Ectodermal cell (in vitro differentiated cells): Measurements from ENCODE around the gene TNS3.

Source experiments
- H3K27ac ChIP-seq: 2 replicates; pipeline ENCODE4 v1.7.0; 2013; ENCODE audit warnings: mild to moderate bottlenecking, low read depth, low read length; ENCODE audit not compliant: insufficient read depth, poor library complexity, severe bottlenecking
- H3K27me3 ChIP-seq: 2 replicates; pipeline ENCODE4 v1.7.0; 2013; ENCODE audit warnings: mild to moderate bottlenecking, low read length; ENCODE audit not compliant: insufficient read depth, control insufficient read depth, poor library complexity, severe bottlenecking
- H3K36me3 ChIP-seq: one replicate; pipeline ENCODE4 v1.7.0; 2013; ENCODE audit warnings: low read length; ENCODE audit not compliant: control insufficient read depth, insufficient read depth
- H3K4me1 ChIP-seq: one replicate; pipeline ENCODE4 v1.7.0; 2013; ENCODE audit warnings: low read length; ENCODE audit not compliant: control insufficient read depth, insufficient read depth
- H3K4me3 ChIP-seq: 2 replicates; pipeline ENCODE4 v1.7.0; 2013; ENCODE audit warnings: low read depth, low read length, control low read depth; ENCODE audit not compliant: insufficient read depth
- H3K9me3 ChIP-seq: 2 replicates; pipeline ENCODE4 v1.7.0; 2013; ENCODE audit warnings: mild to moderate bottlenecking, low read length, moderate library complexity; ENCODE audit not compliant: control insufficient read depth
- WGBS, 2 experiments: methylation state at CpG; one replicate each; pipeline ENCODE4 v1.1.7; 2013; ENCODE audit warnings: missing lambda C conversion rate in 2 of 2; 5-methylcytosine and 5-hydroxymethylcytosine counted together

Gene TNS3

DNA sequence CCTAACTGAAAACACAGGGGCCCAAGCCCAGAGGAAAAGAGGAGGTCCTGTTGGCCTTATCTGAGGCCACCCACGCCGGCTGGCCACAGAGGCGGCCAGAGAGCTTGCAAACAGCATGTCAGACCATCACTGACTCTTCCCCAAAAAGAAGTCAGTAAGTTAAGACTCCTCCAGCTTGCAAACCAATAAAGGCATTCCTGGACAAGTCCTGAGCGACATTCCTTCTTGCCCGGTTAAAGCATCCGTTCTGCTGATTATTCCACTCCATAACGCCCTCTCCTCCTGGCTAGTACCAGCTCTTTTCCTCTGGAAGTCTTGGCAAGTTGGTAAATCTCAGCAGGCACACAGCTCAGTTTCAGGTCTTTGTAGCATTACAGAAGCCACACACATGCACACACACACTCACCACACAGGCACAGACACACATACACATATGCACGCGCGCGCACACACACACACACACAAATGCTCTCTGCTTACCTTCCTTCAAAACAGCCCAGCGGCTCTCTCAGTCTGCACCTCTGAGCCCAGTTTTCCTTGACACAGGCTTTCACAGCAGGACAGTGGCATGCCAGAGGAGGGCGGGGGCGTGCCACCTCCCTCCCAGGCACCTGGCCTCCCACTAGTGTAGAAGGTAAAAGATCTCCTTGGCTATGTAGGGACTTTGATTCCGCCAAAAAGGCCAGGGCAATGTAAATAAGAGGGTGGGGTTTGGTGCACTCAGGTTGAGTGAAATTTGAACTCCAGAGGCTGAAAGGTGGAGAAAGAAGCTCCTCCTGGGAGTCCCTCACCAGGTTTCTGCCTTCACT is 201.4 kb downstream of the TNS3 start:
- WGBS, 2 experiments: 61 to 64% methylated on average over 15 of the region's 15 CpGs
- H3K27ac ChIP-seq: peak overlapping the region; percentile 84
- peaks cover 50% of the 10 kb centered on the region for H3K4me1 ChIP-seq
- H3K9me3 ChIP-seq: no peaks in the 10 kb centered on the region
- no peaks in the 10 kb centered on the region for H3K27me3 ChIP-seq
- H3K4me3 ChIP-seq: no peak overlapping the region
- H3K36me3 ChIP-seq: no peaks in the 10 kb centered on the region

DNA sequence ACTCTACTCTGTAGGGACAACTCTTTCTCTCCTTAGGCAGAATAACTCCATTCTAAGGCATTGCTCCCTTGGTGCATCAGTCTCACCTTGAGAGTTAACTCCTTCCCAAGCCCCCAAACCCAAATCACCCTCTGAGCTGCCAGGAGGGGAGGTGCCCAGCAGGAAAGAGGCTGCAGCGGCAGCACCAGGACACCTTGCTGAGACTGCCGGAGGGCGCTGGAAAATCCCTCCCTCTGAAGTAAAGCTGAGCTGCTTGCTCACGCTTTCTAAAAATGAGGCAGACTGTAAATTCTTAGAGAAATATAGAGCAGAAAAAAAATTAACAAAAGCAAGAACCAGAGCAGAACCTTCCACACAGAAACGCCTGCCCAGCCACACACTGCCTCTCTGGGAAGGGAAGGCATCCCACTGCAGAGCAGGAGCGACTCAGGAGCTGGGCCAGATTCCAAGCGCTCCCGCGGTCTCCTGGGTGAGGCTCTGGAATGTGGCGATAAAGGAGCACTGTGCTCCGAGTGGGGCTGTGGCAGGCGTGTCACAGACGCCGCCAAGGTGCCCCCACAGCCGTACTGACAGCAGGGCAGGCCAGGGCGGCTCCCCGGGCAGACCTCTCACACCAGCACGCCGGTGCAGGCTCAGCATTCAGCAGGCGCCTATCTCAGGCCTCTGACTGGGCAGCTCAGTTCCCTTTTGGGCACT is 202.1 kb downstream of the TNS3 start:
- peak overlapping the region; percentile 84 for H3K27ac ChIP-seq
- peak overlapping the region; percentile 10 for H3K4me3 ChIP-seq
- no peaks in the 10 kb centered on the region for H3K36me3 ChIP-seq
- 37 to 43% methylated on average over 20 of the region's 20 CpGs for WGBS, 2 experiments
- H3K9me3 ChIP-seq: no peaks in the 10 kb centered on the region
- no peaks in the 10 kb centered on the region for H3K27me3 ChIP-seq
- peaks cover 57% of the 10 kb centered on the region for H3K4me1 ChIP-seq

DNA sequence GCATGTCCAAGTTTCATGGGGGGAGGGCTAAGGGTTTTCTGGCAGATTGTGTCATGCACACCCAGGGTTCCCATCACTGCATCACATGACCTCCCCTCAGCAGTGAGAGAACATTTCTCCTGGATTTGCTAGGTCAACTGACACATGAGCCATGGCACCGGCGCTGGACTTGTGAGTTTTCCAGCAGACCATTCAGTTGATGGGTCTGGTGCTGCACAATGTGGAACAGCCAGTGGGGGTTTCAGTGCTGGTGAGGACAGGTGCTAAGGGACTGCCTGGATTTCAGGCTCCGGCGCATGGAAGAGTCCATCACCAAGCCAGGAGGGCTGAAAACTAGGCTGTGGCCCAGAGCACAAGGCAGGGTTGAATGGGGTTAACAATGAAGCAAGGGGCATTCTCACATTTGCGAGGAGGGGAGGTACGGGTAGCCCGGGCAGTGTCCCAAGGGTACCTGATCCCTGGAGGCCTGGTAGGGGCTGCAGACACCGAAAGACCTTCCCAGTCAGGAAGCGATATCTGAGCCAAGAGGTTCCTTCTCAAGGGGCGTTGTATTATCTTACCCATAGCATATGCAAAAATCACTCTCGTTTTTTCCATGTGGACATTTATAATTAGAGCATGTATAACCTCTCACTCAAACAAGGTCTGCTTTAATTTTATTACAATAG is 203.0 kb downstream of the TNS3 start:
- Histone ChIP-seq H3K9me3 (no peaks in the 10 kb centered on the region), H3K27ac (no peak overlapping the region), H3K4me3 (no peak overlapping the region), H3K4me1 (peaks cover 57% of the 10 kb centered on the region), H3K27me3 (no peaks in the 10 kb centered on the region), H3K36me3 (no peaks in the 10 kb centered on the region)
- WGBS, 2 experiments: 93 to 94% methylated on average over 10 to 11 of the region's 11 CpGs

DNA sequence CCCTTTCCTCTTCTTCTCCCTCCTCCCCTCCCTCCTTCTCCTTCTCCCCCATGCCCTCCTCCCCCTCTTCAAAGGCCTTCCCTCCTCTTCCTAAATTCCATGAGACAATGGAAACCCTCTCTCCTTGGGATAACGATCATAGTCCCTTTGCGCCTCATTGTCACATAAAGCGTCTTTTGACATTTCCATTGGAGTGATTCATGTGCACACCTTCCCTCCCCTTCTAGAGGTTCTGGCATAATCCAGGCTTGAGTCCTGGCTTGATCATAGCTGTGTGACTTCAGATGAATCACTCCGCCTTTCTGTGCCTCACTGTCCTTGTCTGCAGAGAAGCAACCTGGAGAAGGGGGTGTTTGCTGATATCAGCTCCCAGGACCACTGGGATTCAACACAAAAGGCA is 204.2 kb downstream of the TNS3 start:
- no peak overlapping the region for H3K27ac ChIP-seq
- WGBS, 2 experiments: 81 to 89% methylated on average over 4 of the region's 4 CpGs
- peaks cover 57% of the 10 kb centered on the region for H3K4me1 ChIP-seq
- H3K27me3 ChIP-seq: no peaks in the 10 kb centered on the region
- H3K36me3 ChIP-seq: no peaks in the 10 kb centered on the region
- no peaks in the 10 kb centered on the region for H3K9me3 ChIP-seq
- no peak overlapping the region for H3K4me3 ChIP-seq

DNA sequence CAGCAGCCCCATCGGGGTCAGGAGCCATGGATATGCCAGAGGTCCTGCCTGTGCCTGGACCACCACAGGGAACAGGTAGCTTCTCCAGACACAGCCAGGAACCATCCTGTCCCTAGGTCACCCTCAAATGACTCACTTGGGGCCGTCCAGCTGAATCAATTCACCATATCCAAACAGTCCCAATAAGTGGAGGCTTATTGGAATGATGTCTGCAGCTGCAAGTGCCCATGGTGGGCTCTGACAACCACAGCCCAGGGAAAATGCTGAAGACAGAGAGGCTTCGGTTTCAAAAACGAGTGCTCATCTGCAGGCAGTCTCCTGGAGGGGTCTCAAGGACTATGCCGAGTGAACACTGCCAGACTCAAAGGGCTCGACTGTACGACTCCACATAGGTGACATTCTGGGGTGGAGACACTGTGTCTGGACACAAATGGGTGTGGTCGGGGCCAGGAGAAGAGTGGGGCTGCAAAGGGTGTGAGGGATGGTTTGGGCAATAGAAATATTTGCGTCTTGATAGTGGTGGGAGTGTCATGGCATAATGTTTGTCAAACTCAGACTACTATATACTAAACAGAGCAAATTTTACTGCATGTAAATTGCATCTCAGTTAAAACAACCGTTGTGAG is 204.8 kb downstream of the TNS3 start:
- H3K27ac ChIP-seq: no peak overlapping the region
- no peaks in the 10 kb centered on the region for H3K27me3 ChIP-seq
- H3K9me3 ChIP-seq: no peaks in the 10 kb centered on the region
- H3K36me3 ChIP-seq: no peaks in the 10 kb centered on the region
- no peak overlapping the region for H3K4me3 ChIP-seq
- WGBS, 2 experiments: 95 to 96% methylated on average over 9 to 10 of the region's 10 CpGs
- H3K4me1 ChIP-seq: peaks cover 57% of the 10 kb centered on the region

DNA sequence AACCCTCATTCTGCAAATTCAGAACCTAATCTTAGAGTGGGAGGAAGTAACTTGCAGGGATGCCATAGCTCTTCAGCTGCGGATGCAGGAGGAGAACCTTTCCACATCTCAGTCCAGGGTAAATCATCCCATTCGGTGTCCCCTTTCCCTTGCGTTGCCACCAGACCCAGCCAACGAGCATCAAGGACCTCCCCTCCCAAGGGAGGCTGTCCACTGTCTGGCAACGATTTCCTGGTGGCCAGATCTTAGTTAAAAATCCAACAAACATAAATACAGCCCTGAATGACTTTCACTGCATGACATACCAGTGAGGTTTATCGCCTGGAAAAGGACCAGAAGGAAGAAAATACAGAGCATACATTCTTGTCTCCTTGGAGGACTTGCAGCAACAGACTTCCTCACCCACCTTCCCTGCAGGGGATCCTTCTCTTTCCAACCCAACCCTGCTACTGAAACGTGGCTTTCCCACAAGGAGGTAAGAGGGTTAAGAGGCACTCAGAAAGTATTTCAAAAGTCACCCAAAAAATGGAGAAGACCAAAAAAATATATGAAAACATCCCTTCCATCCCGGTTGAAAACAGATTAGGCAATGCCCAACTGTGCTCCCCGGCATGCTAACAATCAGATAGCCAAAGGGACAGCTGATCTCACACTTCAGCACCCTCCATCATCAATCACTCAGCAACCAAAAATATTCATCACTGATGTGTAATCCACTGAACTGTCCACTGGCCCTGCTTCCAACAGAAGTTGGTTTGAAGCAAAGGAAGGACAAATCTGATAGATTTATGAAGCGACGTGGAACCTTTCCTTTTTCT is 206.6 kb downstream of the TNS3 start:
- no peak overlapping the region for H3K4me3 ChIP-seq
- peaks cover 42% of the 10 kb centered on the region for H3K4me1 ChIP-seq
- no peak overlapping the region for H3K27ac ChIP-seq
- no peaks in the 10 kb centered on the region for H3K27me3 ChIP-seq
- no peaks in the 10 kb centered on the region for H3K9me3 ChIP-seq
- WGBS, 2 experiments: 82 to 84% methylated on average over 10 of the region's 11 CpGs
- H3K36me3 ChIP-seq: no peaks in the 10 kb centered on the region

DNA sequence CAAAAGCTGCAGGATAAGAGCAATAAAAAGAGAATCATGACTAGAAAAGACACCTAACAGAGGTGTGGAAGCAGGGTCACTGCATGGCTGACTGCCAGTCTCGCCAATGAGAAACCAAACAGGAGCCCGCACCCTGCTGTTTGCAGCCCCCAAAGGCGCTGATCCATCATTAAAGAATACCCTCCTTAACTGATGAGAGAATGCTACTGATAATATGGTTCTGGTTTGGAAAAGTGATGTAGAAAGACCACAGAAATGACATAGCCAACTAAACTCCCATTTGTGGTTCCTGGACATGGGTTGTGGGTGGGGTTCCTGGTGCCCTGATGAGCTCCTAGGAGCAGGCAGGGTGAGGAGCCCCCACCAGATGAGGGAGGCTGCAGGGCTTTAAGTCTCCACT is 207.4 kb downstream of the TNS3 start:
- H3K4me1 ChIP-seq: peaks cover 36% of the 10 kb centered on the region
- no peaks in the 10 kb centered on the region for H3K9me3 ChIP-seq
- 90 to 95% methylated on average over 2 to 3 of the region's 3 CpGs for WGBS, 2 experiments
- H3K4me3 ChIP-seq: no peak overlapping the region
- H3K27ac ChIP-seq: no peak overlapping the region
- no peaks in the 10 kb centered on the region for H3K27me3 ChIP-seq
- no peaks in the 10 kb centered on the region for H3K36me3 ChIP-seq

DNA sequence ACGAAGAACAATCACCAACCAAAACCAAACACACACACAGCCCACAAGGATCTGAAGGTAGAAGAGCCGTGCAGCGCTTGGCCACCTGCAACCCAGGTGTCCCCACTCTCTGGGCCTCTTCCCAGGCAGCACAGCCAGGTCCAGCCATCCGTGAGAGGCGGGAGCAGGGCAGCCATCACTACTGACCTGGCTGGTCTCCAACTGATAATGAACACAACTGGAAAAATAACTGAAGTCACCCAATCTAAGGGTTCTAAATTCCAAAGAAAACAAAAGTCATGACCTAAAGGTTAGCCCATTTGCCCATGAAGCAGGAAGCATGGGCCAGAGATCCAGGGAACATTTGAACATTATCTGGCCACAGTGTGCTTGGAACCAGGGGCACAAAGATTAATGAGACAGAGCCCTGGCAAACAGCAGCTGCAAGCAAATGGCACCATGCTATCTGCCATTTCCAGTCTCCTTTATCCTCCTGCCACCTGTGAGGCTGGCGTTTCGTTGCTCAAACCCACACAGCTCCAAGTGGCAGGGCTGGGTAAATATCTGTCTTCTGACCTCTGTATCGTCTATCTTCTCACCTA is 207.9 kb downstream of the TNS3 start:
- no peak overlapping the region for H3K27ac ChIP-seq
- 91 to 93% methylated on average over 8 of the region's 8 CpGs for WGBS, 2 experiments
- H3K4me1 ChIP-seq: peaks cover 30% of the 10 kb centered on the region
- H3K27me3 ChIP-seq: no peaks in the 10 kb centered on the region
- H3K9me3 ChIP-seq: no peaks in the 10 kb centered on the region
- H3K4me3 ChIP-seq: no peak overlapping the region
- H3K36me3 ChIP-seq: peaks cover under 1% of the 10 kb centered on the region

DNA sequence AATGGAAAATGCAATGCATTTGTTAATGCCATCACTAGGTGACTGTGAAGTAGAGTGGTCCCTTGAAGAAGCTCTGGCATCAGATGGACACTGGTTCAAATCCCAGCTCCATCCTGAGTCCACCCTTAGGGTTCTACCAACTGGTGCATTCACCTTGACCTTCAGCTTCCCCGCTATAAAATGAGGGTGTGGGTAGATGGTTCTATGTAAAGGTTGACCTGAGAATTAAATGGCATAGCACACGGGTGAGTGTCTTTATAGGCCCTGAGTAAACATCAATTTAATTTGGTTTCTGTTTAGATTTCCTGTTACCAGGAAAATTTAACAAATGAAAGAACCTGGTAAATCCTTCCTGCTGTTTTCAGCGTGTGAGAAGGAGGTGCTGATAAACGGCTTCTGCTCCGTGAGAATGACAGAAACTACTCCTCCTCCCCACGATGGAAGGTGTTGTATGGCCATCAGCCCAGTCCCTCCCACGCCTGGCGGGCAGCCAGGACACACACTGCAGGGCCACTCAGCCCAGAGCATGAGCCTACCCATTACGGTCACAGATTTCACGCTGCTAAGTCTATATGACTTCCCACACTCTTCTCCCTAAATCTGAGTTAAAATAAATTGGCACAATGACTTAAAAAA is 210.1 kb downstream of the TNS3 start:
- Histone ChIP-seq H3K9me3 (no peaks in the 10 kb centered on the region), H3K27me3 (no peaks in the 10 kb centered on the region), H3K4me1 (peaks cover 16% of the 10 kb centered on the region), H3K36me3 (peaks cover 12% of the 10 kb centered on the region), H3K4me3 (no peak overlapping the region), H3K27ac (no peak overlapping the region)
- 40 to 53% methylated on average over 10 of the region's 10 CpGs for WGBS, 2 experiments
